C4-2B (cell line): ENCODE measurements around the gene PHOX2B.

Source experiments
- CTCF ChIP-seq: fragments of 450-650 bp; conservative IDR thresholded peaks from 2 replicates; pipeline ENCODE4 v1.5.1; 2017; ENCODE audit warnings: mild to moderate bottlenecking
- ZFX ChIP-seq: fragments of 450-650 bp; IDR thresholded peaks from 2 replicates; pipeline ENCODE4 v1.6.1; 2017

GRCh38 chr4:41796545-41797210 is 48.2 kb upstream of the PHOX2B start:
- no peak for TF ChIP-seq CTCF
- no peak for TF ChIP-seq ZFX
